Measurements from ENCODE around the gene COG7.
"Not testable (repeated sequence)": the region's sequence is repeated elsewhere in the genome, so short reads cannot be mapped to it uniquely, and the experiment has no call there.

COG7 gene
- total RNA-seq, result 24.4 to 24.7 reads per million in 2 donors

DNA sequence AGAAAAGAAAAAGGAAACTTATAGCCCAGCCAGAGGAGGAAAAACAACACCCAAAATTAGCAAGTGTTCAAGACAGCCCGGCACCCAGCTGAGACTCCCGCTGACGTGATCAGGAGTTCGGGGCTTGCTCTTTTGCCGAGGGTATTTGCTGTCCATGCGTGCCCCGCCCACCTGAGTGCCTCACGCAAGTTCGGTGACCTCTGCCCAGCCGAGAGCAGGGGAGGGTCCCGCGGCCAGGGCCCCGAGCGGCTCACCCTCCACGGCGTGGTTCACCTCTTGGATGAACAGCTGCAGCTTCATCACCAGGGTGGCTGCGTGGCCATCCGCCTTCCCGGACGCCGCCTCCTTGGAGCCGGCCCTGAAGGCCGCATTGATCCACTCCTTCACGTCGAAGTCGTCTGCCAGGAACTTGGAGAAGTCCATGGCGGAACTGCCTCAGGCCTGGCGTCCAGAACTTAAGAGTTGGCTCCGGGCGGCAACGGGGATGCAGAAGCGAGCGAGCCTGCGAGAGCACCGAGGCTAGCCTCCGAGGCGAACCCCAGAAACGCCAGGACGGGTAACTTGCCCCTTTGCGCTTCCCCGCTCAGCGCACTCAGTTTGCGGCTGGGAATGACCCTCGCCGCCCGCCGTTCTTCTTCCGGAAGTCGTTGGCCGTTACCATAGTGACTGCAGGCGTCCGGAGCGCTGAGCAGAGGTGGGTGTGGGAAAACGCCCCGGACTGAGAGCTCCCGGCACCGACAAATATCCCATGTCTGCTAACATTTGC is at the start of gene COG7:
TSS of gene COG7 (minus strand) at position 618 of the 766 bp plus-strand sequence. CDS start at position 423, 195 bp downstream.
- peak; percentile 59 for DNase-seq

- no peak for DNase-seq
Observed at GRCh38 chr16:23502466-23502865, 49.5 kb upstream of the COG7 start.

DNA sequence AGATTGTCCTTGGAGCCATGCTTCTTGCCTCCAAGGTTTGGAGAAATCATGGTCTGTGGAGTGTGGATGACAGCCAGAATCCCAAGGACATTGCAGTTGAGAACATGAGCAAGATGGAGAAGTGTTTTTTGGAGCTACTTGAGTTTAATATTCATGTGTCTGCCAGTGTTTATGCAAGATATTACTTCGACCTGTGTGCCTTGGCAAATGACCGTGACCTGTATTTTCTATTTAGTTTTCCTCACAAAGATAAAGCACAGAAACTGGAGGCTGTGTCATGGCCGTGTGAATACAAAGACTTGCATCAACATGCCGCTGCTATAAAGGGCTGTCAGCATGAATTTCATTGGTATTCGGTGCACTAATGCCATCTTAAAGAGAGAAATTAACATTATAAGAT is 48.3 kb upstream of the COG7 start:
- no peak for DNase-seq

GRCh38 chr16:23500862-23501225 is 47.9 kb upstream of the COG7 start:
- DNase-seq, result no peak

GRCh38 chr16:23500212-23500861 is 47.3 kb upstream of the COG7 start:
- DNase-seq, result no peak

GRCh38 chr16:23499801-23500200 is 46.8 kb upstream of the COG7 start:
- no peak for DNase-seq

DNA sequence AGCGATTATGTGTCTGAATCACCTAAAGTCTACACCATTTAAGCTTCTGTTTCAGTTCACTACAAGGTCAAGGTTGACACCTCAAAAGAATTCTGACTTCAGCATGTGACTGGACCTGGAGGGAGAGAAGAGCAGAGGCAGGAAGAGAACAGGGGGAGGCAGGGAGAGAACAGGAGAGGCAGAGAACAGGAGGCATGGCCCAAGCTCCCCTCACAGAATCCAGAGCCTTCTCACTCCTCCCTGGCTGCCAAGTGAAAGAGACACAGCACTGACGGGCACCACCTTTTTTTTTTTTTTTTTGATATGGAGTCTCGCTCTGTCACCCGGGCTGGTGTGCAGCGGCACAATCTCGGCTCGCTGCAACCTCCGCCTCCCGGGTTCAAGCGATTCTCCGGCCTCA is 45.9 kb upstream of the COG7 start:
- DNase-seq, result no peak

DNA sequence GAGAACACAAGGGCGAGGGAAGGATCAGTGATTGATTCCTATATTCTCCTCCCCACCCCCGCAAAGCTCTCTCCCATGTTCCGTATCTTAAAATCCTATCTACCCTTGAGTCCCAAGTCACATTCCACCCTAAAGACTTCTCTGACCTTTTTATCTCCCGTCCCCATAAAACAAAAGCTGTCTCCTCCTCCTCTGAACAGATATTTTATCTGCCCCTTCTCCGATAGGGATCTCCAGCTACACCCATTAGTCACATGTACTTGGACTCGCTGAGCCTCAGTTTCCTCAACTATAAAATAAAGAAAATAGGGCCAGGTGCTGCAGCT is 44.5 kb upstream of the COG7 start:
- no peak for DNase-seq

GRCh38 chr16:23496821-23497542 is 44.0 kb upstream of the COG7 start:
- no peak for DNase-seq

DNA sequence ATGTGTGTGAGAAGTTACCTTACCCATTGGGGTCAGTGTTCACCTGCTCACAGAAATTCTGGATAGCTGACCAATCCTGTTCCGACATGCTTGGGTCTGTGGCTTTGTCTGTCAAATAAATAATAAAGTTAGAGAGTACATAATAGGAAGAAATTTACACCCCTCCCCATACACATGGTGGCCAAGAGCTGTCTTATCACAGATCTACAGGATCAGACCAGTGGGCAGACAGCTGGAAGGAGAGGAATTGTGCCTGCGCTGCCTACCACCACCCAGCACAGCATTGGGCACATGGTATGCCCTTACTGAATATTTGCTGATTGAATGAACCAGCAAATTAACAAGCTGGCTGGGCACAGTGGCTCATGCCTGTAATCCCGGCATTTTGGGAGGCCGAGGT is 42.7 kb upstream of the COG7 start:
- DNase-seq, result no peak

GRCh38 chr16:23494188-23494587 is 41.2 kb upstream of the COG7 start:
- DNase-seq, result no peak

DNA sequence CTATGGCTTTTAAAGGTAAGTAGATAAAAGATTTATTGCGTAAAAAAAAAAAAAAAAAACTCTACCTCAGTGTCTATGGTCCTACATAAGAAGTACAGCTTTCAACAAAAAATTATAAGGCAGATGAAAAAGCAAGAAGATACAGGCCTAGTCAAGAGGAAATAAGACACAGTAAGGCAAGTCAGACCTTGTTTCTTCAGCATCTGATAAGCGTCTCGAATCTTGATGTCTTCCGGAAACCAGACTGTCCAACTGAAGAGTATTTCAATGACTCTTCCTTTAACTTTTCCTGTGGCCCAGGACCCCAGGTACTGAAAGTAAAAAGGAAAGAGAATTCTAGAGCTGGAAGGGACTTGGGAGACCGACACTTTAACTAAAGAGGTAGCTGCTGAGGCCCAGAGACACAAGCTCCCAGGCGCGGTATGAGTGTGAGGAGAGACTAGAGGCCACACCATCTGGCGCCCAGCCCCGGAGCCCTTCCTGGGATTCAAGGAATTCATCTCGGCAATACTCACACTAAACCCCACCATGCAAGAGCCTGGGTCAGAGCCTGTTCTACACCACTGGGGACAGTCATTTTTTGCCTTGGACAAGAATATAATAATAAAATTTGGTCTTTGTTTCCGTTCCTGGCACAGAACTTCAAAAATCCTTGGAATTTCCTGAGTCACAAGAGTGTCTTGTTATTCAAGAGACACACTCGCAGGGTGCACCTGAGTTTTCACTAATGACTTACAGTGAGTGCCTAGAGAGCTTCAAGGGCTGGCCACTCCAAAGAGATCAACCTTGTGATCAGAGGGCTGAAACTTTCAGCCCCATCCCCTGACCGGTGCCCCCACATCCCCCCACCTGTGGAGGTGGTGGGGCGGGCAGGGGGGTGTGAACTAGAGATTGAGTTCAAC is 38.8 kb upstream of the COG7 start:
- no peak for DNase-seq

DNA sequence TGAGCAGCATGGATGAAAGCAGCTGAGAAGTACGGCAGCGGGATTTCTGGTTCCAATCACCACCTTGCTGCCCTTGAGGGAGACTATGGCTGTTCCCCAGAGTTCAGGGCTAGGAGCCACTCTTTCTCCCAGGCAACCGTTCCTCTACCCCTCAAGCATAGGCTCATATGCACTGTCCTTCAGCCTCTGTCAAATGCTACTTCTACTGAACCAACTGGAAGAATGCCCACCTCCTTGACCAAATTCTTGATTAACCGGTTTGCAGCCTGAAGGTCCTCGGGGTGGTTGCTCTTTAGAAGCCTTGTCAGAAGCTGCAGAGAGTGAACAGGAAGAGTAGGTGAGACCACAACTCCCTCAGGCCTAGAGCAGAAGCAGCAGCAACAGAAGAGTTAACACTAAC is 33.5 kb upstream of the COG7 start:
- no peak for DNase-seq

DNA sequence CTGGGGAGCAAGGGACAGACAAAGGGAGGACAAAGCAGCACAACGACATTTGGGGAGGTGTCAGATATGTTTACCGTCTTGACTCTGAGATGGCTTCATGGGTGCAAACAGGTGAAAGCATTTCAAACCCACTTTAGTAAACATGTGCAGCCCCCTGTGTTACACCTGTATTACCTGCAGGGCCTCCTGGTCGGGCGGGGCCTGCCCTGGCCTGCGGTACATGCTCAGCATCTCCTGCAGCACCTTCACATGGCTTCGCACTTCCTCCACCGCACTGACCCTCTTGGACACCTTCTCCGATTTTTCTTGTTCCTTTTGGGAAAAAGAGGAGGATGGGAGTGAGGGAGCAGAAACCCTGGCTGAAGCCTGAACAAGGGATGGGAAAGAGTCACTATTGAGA is 32.9 kb upstream of the COG7 start:
- DNase-seq, result no peak

GRCh38 chr16:23485257-23485614 is 32.2 kb upstream of the COG7 start:
- DNase-seq, result no peak

DNA sequence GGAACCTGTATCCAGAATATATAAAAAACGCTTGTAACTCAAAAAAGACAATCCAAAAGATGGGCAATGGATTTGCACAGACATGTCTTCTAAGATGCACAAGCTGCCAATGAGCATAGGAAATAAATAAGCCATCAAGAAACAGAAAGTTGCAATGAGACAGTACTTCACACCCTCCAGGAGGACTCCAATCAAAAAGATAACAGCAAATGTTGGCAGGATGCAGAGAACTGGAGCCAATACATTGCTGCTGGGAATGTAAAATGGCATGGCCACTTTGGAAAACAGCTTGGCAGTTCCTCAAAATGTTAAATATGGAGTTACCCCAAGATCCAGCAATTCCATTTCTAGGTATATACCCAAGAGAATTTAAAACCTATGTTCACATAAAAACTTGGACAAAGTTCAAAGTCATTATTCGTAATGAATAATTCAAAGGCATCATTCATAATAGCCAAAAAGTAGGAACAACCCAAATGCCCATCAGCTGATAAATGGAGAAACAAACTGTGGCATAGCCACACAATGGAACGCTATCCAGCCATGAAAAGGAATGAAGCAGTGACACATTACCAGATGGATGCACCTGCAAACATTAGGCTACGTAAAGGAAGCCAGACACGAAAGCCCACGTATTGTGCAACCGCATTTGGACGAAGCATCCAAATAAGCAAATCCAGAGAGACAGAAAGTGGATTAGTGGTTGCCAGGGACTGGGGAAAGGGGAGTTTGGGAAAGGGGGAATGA is 31.7 kb upstream of the COG7 start:
- DNase-seq, result no peak

DNA sequence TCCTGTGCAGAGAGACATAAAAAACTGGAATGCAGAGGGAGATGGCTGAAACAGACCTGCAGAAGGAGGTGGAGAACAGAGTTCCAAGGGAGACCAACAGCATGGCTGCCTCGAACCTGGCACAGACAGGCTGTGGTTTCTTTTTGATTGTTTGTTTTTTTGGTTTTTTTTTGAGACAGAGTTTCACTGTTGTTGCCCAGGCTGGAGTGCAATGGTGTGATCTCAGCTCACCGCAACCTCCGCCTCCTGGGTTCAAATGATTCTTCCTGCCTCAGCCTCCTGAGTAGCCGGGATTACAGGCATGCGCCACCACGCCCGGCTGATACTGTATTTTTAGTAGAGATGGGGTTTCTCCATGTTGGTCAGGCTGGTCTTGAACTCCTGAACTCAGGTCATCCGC is 30.5 kb upstream of the COG7 start:
- not testable (repeated sequence) for DNase-seq

DNA sequence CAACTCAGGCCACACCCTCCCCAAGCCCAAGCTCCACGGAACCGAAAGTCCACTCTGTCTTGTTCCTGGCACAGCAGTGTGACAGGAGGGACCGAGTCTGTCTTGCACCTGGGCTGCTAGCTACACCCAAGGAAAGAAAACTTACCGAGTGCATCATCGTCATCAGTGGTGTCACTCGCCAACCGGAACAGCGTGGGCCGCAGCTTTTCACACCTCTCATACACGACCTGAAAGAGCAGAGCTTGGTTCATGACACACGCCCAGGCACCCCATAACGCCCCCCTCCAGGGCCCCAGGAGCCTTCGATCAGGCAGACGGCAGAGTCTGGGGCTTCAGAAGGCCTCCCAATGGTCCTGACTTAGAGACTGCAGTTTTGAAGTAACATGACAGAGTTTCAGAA is 29.8 kb upstream of the COG7 start:
- DNase-seq, result peak; percentile 40

DNA sequence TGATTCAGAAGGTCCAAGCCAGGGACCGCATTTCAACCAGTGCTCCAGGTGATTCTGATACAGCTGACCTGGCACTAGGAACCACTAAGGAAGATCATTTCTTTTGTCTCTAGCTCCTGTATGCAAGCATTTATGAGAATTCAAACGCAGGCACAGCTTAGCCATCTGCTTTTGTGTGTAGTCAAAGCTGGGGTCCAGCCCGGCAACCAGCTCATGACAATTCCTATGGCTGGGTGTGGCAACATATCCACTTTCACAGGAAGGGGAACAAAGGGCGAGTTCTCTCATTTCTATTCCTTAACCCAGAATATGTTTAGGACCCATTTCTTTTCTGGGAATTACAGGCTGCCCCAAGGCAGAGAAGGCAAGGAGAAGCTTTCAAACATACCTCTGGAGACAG is 27.3 kb upstream of the COG7 start:
- DNase-seq, result no peak

GRCh38 chr16:23479138-23479537 is 26.1 kb upstream of the COG7 start:
- no peak for DNase-seq

DNA sequence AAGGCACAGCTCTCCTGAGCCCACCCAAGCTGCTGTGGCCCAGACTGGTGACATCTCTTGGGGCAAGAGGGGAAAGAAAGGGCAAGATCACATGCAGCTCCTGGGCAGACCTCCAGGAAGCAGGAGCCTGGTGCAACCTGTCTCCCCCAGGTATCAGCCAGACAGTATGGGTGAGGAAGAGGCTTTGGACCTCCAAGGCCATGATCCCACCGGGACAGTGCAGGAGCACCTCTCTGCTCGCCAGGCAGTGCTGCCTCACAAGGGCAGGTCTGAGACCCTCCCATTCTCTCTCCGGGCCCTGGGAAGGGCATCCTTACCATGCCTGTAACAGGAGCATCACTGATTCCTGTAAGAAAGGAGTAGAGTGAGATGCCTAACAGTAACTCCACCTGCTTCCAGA is 25.6 kb upstream of the COG7 start:
- no peak for DNase-seq

- no peak for DNase-seq
Observed at GRCh38 chr16:23476289-23476688, 23.3 kb upstream of the COG7 start.
